Smooth muscle cell (in vitro differentiated cells): Measurements from ENCODE around the gene PRPF38B. TPM values are rescaled to one million over a fixed set of nuclear protein-coding genes. Genes with fewer than 3 reads are reported as not detected.

Experiments used
- DNase-seq: peaks from one replicate; lab custom pipeline; 2025; ENCODE audit not compliant: unreplicated experiment; lab: John Stamatoyannopoulos, UW
- H2AFZ ChIP-seq: fragments of 200-600 bp; sonication (generic); 2 replicates; pipeline ENCODE4 v1.6.0; 2016; ENCODE audit warnings: antibody characterized with exemption, low read depth, mild to moderate bottlenecking
- H3F3A ChIP-seq: fragments of 200-600 bp; sonication (generic); 2 replicates; pipeline ENCODE4 v1.6.0; 2017; ENCODE audit warnings: antibody characterized with exemption, low read depth
- H3K27ac ChIP-seq: fragments of 200-600 bp; sonication (generic); 2 replicates; pipeline ENCODE4 v1.5.1; 2016; ENCODE audit warnings: low read depth, mild to moderate bottlenecking
- H3K27me3 ChIP-seq: fragments of 200-600 bp; sonication (generic); 2 replicates; pipeline ENCODE4 v1.6.1; 2016; ENCODE audit warnings: low read depth, mild to moderate bottlenecking
- H3K36me3 ChIP-seq: fragments of 200-600 bp; sonication (generic); 2 replicates; pipeline ENCODE4 v1.5.1; 2016; ENCODE audit warnings: low read depth
- H3K4me1 ChIP-seq: fragments of 200-600 bp; sonication (generic); 2 replicates; pipeline ENCODE4 v1.5.1; 2016; ENCODE audit warnings: low read depth
- H3K4me2 ChIP-seq: fragments of 200-600 bp; sonication (generic); 2 replicates; pipeline ENCODE4 v1.6.0; 2016; ENCODE audit warnings: mild to moderate bottlenecking
- H3K4me3 ChIP-seq: fragments of 200-600 bp; sonication (generic); 2 replicates; pipeline ENCODE4 v1.5.1; 2016; ENCODE audit warnings: mild to moderate bottlenecking
- H3K79me2 ChIP-seq: fragments of 200-600 bp; sonication (generic); 2 replicates; pipeline ENCODE4 v1.6.0; 2016; ENCODE audit warnings: low read depth, mild to moderate bottlenecking
- H3K9ac ChIP-seq: fragments of 200-600 bp; sonication (generic); 2 replicates; pipeline ENCODE4 v1.6.0; 2016; ENCODE audit warnings: low read depth
- H3K9me3 ChIP-seq: fragments of 200-600 bp; sonication (generic); replicated peaks from 2 replicates; pipeline ENCODE4 v1.5.1; 2016; ENCODE audit warnings: low read depth
- H4K20me1 ChIP-seq: fragments of 200-600 bp; sonication (generic); 2 replicates; pipeline ENCODE4 v1.6.0; 2016; ENCODE audit warnings: low read depth
- CTCF ChIP-seq: fragments of 200-600 bp; sonication (generic); IDR thresholded peaks from 2 replicates; pipeline ENCODE4 v1.5.1; 2017; ENCODE audit warnings: borderline replicate concordance, mild to moderate bottlenecking, antibody characterized with exemption; ENCODE audit not compliant: insufficient read depth, poor library complexity, severe bottlenecking
- WGBS: methylation state at CpG from one replicate; pipeline ENCODE4 v1.1.7; 2016; ENCODE audit warnings: low lambda C conversion rate; 5-methylcytosine and 5-hydroxymethylcytosine counted together
- polyA plus RNA-seq: library from polyadenylated mRNA; unstranded; fragments of >200 nt; fragmentation: Nextera tagmentation; extraction: Ambion mirVana; gene quantifications from 2 replicates; pipeline ENCODE4 v1.2.1, GENCODE V29; 2016
- total RNA-seq: library from RNA; depleted of rRNA; stranded (reverse); fragments of >200 nt; gene quantifications from 2 replicates; pipeline ENCODE4 v1.2.3, GENCODE V29; 2014

PRPF38B gene
- total and polyA plus RNA-seq, 2 experiments from 2014 or later: 20.6 to 28.0 TPM

DNA sequence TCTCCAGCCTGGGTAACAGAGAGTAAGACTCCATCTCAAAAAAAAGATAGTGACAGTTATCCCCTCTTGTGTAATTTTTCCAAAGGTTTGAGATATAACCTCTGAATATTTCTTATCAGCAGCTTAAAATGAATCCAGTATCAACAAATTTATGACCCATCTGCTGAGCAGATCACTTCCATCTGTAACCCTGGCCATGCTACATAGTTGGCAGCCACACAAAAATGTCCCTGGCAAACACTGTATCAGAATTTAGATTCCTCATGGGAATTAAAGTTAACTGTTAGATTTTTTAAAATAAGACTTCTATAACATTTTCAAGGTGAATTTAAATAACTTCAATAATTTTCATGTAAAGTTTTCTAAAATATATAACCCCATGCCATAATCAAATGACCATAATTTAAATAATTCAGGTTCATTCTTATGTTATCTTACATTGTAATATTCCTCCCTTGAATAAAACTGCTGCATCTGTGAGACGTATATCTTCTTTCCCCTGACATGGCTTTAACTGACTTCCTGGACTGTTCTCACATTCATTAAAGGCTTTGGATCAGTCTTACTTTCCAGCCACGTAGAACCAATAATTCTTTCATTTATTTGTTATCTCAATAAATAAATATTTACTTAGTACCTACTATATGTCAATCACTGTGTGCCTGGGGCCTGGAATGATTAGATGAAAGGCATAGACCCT, 5.3 kb upstream of the PRPF38B start:
- TF ChIP-seq CTCF: no peak
- peaks cover 7% of the 10 kb centered on the region for H3K4me1 ChIP-seq
- H3K27me3 ChIP-seq: no peaks in the 10 kb centered on the region
- H4K20me1 ChIP-seq: no peaks in the 10 kb centered on the region
- no peak overlapping the region for H3K4me2 ChIP-seq
- DNase-seq: no peak
- H3F3A ChIP-seq: no peaks in the 10 kb centered on the region
- no peak overlapping the region for H2AFZ ChIP-seq
- no peak overlapping the region for H3K9ac ChIP-seq
- no peak overlapping the region for H3K4me3 ChIP-seq
- WGBS: 70% methylated on average over 2 of the region's 2 CpGs
- H3K36me3 ChIP-seq: no peaks in the 10 kb centered on the region
- H3K79me2 ChIP-seq: no peaks in the 10 kb centered on the region
- no peaks in the 10 kb centered on the region for H3K9me3 ChIP-seq
- H3K27ac ChIP-seq: no peak overlapping the region

DNA sequence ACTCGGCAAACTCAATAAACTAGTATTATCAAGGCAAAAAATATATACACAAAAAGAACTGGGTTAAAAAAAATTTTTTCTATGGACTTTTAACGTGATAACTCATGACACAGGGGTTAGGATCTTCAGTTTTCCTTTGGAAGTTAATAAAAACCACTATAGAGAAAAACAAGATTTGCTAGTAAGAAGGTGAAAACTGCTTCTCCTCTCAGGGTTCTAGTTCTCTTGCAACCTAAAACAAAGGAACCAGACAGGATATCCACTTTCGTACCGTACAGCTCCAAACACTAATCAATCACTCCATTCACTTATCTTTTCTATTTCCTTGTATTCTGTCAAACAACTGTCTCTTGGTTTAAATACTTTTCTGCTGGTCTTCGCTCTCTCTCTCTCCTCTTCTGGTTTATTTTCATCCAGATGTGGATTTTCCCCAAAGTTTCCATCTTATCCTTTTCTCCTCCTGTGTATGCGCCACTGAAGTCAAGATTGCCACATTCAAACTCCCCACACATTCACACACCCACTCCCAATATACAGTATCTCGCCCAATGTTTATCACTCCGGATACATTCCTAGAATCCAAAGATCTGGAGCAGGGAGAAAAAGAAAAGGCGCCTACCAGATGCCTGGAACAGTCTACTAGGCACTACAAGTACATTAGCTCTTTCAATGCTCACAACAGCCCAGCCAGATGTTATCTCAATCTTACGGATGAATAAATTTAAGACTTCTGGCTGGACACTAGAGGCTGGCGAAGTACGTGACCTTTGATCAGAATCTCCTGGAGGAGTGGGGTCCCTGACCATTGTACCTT, 775 bp upstream of the PRPF38B start:
- TF ChIP-seq CTCF: no peak
- Histone ChIP-seq H3K27me3 (no peaks in the 10 kb centered on the region), H3K79me2 (peaks cover 39% of the 10 kb centered on the region), H3K9ac (peak overlapping the region; percentile 92), H3K4me3 (peak overlapping the region; percentile 97), H3K9me3 (no peaks in the 10 kb centered on the region), H3F3A (no peaks in the 10 kb centered on the region), H2AFZ (peak overlapping the region; percentile 79), H3K4me1 (peaks cover 25% of the 10 kb centered on the region), H3K4me2 (peak overlapping the region; percentile 95), H3K36me3 (peaks cover 12% of the 10 kb centered on the region), H3K27ac (peak overlapping the region; percentile 93), H4K20me1 (peaks cover 39% of the 10 kb centered on the region)
- WGBS: 32% methylated on average over 12 of the region's 12 CpGs
- DNase-seq: no peak

GRCh38 chr1:108692724-108693655, 880 bp downstream of the PRPF38B start:
- under 1% methylated on average over 32 of the region's 36 CpGs for WGBS
- TF ChIP-seq CTCF: peak; percentile 36
- peaks cover 25% of the 10 kb centered on the region for H3K4me1 ChIP-seq
- peak overlapping the region; percentile 95 for H3K4me2 ChIP-seq
- no peaks in the 10 kb centered on the region for H3F3A ChIP-seq
- peak overlapping the region; percentile 79 for H2AFZ ChIP-seq
- H3K9ac ChIP-seq: peak overlapping the region; percentile 92
- no peaks in the 10 kb centered on the region for H3K9me3 ChIP-seq
- peaks cover 54% of the 10 kb centered on the region for H4K20me1 ChIP-seq
- peak overlapping the region; percentile 97 for H3K4me3 ChIP-seq
- H3K27me3 ChIP-seq: no peaks in the 10 kb centered on the region
- H3K79me2 ChIP-seq: peaks cover 46% of the 10 kb centered on the region
- H3K36me3 ChIP-seq: peaks cover 26% of the 10 kb centered on the region
- peak overlapping the region; percentile 93 for H3K27ac ChIP-seq
- DNase-seq: no peak
